Epithelial cell of esophagus (primary cell): ENCODE data around the gene ZNF408.

ENCODE experiments used
- DNase-seq: peaks from one replicate; pipeline ENCODE4 v3.0.0; 2010; ENCODE audit warnings: low read depth
- H3K4me3 ChIP-seq: 2 replicates; pipeline ENCODE4 v1.5.1; 2011; ENCODE audit warnings: mild to moderate bottlenecking, low read length, control low read depth
- CTCF ChIP-seq: IDR thresholded peaks from 2 replicates; pipeline ENCODE4 v1.5.1; 2011; ENCODE audit warnings: low read depth, mild to moderate bottlenecking, low read length, control low read depth, inconsistent platforms; ENCODE audit not compliant: insufficient read depth; ENCODE audit errors: missing control alignments

ZNF408 gene

GRCh38 chr11:46722566-46723358 is 21.9 kb downstream of the ZNF408 start:
- DNase-seq = no peak
- no peak overlapping the region for H3K4me3 ChIP-seq
- no peak for TF ChIP-seq CTCF

DNA sequence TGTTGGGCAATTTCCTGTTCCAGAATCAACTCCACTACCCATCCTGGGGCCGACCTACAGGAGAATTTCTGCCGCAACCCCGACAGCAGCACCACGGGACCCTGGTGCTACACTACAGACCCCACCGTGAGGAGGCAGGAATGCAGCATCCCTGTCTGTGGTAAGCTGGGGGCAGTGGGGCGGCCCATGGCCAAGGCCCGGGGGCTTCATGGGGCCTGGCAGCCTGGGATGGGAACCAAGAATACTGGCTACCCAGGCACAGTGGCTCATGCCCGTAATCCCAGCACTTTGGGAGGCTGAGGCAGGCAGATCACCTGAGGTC is 22.5 kb downstream of the ZNF408 start:
- no peak for DNase-seq
- H3K4me3 ChIP-seq = no peak overlapping the region
- no peak for TF ChIP-seq CTCF

GRCh38 chr11:46724088-46724487 is 23.3 kb downstream of the ZNF408 start:
- TF ChIP-seq CTCF = no peak
- H3K4me3 ChIP-seq = no peak overlapping the region
- no peak for DNase-seq

GRCh38 chr11:46725338-46726205 is 24.7 kb downstream of the ZNF408 start:
- H3K4me3 ChIP-seq = no peak overlapping the region
- no peak for TF ChIP-seq CTCF
- no peak for DNase-seq

- TF ChIP-seq CTCF = no peak
- no peak overlapping the region for H3K4me3 ChIP-seq
- no peak for DNase-seq
Observed at GRCh38 chr11:46726206-46726862, 25.5 kb downstream of the ZNF408 start.

- no peak for DNase-seq
- H3K4me3 ChIP-seq = no peak overlapping the region
- TF ChIP-seq CTCF = no peak
Observed at GRCh38 chr11:46727952-46728658, 27.3 kb downstream of the ZNF408 start.
